ENCODE measurements around the gene IL15RA. TPM values are rescaled to one million over a fixed set of nuclear protein-coding genes. Genes with fewer than 3 reads are reported as not detected.
"Not testable (repeated sequence)": the region's sequence is repeated elsewhere in the genome, so short reads cannot be mapped to it uniquely, and the experiment has no call there.

Gene IL15RA
- total RNA-seq, 1 donor from 2014 or later, result 13.5 TPM

GRCh38 chr10:5951721-5952407 is 25.5 kb downstream of the IL15RA start:
- no peak for DNase-seq (ENCODE audit: low spot score)

DNA sequence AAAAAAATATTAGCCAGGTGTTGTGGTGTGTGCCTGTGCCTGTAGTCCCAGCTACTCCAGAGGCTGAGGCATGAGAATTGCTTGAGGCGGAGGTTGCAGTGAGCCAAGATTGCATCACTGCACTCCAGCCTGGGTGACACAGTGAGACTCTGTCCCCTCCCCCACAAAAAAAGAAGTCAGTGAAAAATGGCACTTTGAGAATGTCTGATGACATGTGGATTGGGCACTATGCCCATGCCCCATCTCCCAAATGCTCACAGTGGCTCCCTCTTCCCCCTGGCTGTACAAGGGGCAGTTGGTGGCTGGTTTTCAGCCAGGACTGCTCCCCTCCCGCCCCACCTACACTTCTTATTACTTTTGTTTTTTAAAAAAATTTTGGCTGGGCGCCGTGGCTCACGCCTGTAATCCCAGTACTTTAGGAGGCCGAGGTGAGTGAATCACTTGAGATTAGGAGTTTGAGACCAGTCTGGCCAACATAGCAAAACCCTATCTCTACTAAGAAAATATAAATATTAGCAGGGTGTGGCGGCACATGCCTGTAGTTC is 26.1 kb downstream of the IL15RA start:
- DNase-seq (ENCODE audit: low spot score), result no peak

DNA sequence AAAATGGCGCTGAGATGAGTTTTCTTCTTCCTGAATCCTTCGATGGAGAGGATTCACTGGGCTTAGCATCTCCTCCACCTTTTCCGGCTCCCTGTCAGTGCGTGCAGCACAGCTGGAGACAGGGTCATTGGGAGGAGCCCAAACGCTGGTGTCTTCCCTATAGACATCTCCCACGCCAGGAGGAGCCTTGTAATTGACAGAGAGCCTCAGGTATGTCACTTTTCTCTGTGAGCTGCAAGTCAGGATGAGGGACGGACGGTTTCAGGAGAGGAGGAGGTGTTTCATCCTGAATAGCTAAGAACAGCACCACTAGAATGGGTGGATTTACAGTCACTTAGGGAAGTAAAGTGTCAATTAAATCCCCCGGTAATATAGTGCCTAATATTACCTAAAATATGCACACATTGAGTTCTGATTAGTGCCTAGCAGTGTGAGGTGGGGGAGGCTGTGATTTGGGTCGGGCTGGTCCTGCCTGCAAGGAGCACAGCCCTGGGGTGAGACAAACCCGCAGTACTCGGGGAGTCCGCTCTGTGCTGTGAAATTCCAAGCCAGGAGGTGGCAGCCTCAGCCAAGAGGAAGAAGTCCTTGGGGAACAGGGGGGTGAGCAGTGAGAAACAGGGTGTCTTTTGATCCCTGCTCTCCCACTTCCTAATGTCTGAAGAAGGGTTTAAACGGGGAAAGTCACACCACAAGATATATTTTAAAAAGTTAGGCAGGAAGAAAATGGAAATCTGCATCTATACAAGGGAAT is 28.2 kb downstream of the IL15RA start:
- no peak for DNase-seq (ENCODE audit: low spot score)

DNA sequence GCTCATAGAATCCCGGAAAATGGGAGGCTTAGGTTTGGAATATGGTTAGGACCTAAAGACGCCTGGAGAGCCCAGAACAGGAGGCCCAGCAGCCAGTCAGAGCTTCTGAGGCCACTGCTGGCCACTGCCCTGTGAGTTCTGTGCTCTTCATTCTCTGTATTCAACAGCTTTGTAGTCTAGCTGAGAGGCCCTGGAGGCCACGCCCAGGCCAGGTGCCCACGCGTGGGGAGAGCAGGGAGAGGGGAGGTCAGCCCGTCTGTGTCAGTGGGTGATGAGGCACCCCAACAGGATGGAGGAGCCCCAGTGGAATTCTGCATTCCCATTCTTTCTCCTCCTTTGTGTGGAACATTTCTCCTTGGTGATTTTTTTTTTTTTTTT is 29.1 kb downstream of the IL15RA start:
- no peak for DNase-seq (ENCODE audit: low spot score)

DNA sequence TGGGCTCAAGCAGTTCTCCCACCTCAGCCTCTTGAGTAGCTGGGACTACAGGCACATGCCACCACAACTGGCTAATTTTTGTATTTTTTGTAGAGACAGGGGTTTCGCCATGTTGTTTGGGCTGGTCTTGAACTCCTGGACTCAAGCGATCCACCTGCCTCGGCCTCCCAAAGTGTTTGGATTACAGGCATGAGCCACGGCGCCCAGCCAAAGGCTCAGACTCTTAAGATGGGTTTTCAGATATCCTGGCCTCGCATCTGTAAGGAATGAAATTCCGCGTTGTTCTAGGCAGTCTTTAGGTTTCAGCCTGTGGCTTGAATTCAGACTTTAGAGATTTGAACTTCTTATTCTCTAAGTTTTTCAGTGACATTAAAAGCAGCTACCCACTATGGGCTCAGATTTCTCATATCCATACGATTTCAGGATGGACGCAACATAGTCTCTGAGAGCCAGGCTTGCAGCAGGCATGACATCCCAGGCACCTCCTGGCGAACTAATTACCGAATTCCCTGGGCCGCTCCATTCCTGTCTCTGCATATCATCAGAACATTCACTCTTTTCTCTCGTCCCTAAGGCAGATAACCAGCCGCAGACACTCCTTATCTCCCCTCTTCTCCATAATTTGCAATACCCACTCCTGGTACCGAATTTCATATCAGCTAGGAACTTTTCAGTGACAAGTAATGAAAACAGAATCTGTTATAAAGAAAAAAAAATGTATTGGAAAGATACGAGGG is 29.7 kb downstream of the IL15RA start:
- DNase-seq (ENCODE audit: low spot score), result no peak

DNA sequence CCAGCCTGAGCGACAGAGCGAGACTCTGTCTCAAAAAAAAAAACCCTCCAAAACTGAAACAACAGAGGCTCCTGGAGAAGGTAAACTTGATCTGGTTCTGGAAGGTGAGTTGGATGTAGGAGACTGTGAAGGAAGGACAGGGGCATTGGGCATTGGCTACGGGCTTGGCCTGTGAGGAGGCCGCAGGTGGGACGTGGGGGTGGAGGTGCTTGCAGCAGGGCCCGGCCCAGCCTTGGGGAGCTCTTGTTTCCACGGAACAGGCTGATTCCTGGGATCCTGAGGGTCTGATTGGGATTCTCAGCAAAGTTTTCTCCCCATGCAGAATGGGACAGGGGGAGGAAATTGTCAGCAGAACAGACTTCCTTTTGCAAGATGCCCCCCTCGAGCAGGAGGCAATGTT is 30.6 kb downstream of the IL15RA start:
- no peak for DNase-seq (ENCODE audit: low spot score)

GRCh38 chr10:5946419-5946775 is 30.9 kb downstream of the IL15RA start:
- not testable (repeated sequence) for DNase-seq (ENCODE audit: low spot score)

- DNase-seq (ENCODE audit: low spot score), result peak; percentile 66
These were observed 31.6 kb downstream of the IL15RA start for GRCh38 chr10:5945561-5946418.

DNA sequence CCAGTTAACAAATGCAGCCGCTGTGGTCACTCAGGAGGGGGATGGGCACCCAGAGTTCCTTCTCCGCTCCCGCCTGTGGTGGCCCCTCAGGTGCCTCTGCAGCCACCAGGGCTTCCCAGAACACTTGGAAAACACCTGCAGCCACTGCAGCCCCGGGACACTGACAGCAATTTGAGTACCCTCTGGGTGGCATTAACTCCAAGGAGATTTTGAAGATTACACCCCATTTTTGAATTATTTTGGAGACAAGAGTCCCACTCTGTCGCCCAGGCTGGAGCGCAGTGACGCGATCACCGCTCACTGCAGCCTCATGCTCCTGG is 32.2 kb downstream of the IL15RA start:
- DNase-seq (ENCODE audit: low spot score), result no peak

GRCh38 chr10:5944389-5945189 is 32.8 kb downstream of the IL15RA start:
- peak; percentile 85 for DNase-seq (ENCODE audit: low spot score)

DNA sequence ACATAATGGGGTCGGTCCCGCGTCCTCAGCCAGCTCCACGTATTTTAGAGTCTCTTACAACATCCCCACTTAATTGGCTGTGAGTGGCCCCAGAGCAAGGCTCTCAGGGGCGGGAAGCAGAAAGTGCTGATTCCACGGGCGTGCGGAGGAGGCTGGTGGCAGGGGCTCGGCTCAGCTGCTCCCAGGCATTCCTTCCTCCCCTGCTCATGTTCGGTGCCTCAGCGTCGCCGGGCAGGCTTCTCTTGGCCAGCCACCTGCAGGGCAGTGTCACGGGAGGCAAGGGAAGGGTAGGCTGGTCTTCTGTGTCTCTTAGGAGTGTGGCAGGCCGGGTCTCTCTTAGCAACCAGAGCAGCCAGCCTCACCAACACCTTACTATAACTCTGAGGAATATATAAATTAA is 33.8 kb downstream of the IL15RA start:
- peak; percentile 52 for DNase-seq (ENCODE audit: low spot score)

GRCh38 chr10:5942474-5942873 is 34.9 kb downstream of the IL15RA start:
- peak; percentile 58 for DNase-seq (ENCODE audit: low spot score)

DNA sequence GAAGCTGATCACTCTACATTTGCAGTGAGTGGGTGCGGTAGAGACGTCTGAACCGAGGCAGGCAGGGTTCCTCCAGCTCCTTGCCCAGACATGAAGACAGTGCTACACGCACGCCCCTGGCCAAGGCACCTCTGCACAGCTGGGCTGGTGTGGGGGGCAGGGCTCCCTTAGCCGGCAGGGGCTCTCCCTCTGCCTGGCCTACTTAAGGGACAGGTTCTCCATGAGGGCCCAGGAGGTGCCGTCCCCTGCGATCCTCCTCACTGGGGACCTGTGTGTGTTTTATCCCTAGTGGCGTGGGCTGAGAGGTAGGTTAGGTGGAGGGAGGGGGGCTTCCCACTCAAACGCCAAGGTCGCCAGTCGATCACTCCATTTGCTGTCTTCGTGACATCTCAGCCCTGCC is 35.3 kb downstream of the IL15RA start:
- no peak for DNase-seq (ENCODE audit: low spot score)

- no peak for DNase-seq (ENCODE audit: low spot score)
These were observed 35.8 kb downstream of the IL15RA start for GRCh38 chr10:5941579-5941978.

- no peak for DNase-seq (ENCODE audit: low spot score)
These were observed 36.5 kb downstream of the IL15RA start for GRCh38 chr10:5940807-5941218.

GRCh38 chr10:5938291-5938690 is 39.1 kb downstream of the IL15RA start:
- no peak for DNase-seq (ENCODE audit: low spot score)

- no peak for DNase-seq (ENCODE audit: low spot score)
These were observed 40.3 kb downstream of the IL15RA start for GRCh38 chr10:5937016-5937415.

GRCh38 chr10:5935628-5936027 is 41.7 kb downstream of the IL15RA start:
- DNase-seq (ENCODE audit: low spot score), result no peak

DNA sequence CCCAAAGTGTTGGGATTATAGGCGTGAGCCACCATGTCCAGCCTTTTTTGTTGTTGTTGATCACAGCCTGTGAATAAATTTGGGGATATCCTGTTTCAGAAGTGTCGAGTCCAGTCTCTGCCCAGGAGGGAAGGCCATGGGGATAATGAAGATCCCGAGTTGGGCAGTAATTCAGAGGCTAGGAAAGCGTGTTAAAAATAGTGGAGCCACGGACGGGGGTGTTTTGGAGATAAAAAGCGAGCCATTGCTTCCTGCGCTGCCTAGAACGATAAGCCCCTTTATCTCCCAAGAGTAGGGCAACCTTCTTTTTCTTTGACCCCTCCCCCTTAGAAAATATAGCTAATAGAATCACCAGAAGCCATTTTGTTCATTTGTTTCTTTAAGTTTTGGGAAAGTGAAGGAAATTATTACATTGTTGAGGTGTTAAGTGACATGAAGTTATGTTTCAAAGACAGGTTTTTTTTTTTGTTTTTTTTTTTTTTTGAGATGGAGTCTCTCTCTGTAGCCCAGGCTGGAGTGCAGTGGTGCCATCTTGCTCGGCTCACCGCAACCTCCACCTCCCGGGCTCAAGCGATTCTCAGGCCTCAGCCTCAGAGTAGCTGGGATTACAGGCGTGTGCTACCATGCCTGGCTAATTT is 43.3 kb downstream of the IL15RA start:
- no peak for DNase-seq (ENCODE audit: low spot score)

- no peak for DNase-seq (ENCODE audit: low spot score)
These were observed 45.0 kb downstream of the IL15RA start for GRCh38 chr10:5932345-5932744.
